ENCODE results near the gene POTEB2.
"Not testable (repeated sequence)": the region's sequence is repeated elsewhere in the genome, so short reads cannot be mapped to it uniquely, and the experiment has no call there.

The POTEB2 gene

GRCh38 chr15:20866214-20866613 is at the start of gene POTEB2:
Gene POTEB2, minus strand, starts transcription at chr15:20866314. Its CDS starts 33 bp downstream, at chr15:20866281.
- DNase-seq (ENCODE audit: extremely low spot score); POLR2A ChIA-PET; CTCF ChIA-PET: not testable (repeated sequence)

GRCh38 chr15:20879916-20880315 is 13.8 kb upstream of the POTEB2 start:
- POLR2A ChIA-PET; DNase-seq (ENCODE audit: extremely low spot score); CTCF ChIA-PET: not testable (repeated sequence)

GRCh38 chr15:20878464-20878863 is 12.3 kb upstream of the POTEB2 start:
- POLR2A ChIA-PET; DNase-seq (ENCODE audit: extremely low spot score); CTCF ChIA-PET: not testable (repeated sequence)

- DNase-seq (ENCODE audit: extremely low spot score); CTCF ChIA-PET; POLR2A ChIA-PET: not testable (repeated sequence)
Measured at GRCh38 chr15:20877819-20878218, 11.7 kb upstream of the POTEB2 start.

Measured in GM10248 (cell line).